GM18511 (cell line): ENCODE data around the gene C1orf115.
A peak's percentile ranks its signal among the peaks of the same experiment; 100 is the strongest.
"Not testable (repeated sequence)": the region's sequence is repeated elsewhere in the genome, so short reads cannot be mapped to it uniquely, and the experiment has no call there.

ENCODE experiments used
- ATAC-seq: cut with Tn5 transposase; IDR thresholded peaks from one replicate; pipeline ENCODE4 v1.9.1; 2021; ENCODE audit warnings: mild to moderate bottlenecking, moderate library complexity; ENCODE audit not compliant: unreplicated experiment

Gene C1orf115, protein sequence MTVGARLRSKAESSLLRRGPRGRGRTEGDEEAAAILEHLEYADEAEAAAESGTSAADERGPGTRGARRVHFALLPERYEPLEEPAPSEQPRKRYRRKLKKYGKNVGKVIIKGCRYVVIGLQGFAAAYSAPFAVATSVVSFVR

DNA sequence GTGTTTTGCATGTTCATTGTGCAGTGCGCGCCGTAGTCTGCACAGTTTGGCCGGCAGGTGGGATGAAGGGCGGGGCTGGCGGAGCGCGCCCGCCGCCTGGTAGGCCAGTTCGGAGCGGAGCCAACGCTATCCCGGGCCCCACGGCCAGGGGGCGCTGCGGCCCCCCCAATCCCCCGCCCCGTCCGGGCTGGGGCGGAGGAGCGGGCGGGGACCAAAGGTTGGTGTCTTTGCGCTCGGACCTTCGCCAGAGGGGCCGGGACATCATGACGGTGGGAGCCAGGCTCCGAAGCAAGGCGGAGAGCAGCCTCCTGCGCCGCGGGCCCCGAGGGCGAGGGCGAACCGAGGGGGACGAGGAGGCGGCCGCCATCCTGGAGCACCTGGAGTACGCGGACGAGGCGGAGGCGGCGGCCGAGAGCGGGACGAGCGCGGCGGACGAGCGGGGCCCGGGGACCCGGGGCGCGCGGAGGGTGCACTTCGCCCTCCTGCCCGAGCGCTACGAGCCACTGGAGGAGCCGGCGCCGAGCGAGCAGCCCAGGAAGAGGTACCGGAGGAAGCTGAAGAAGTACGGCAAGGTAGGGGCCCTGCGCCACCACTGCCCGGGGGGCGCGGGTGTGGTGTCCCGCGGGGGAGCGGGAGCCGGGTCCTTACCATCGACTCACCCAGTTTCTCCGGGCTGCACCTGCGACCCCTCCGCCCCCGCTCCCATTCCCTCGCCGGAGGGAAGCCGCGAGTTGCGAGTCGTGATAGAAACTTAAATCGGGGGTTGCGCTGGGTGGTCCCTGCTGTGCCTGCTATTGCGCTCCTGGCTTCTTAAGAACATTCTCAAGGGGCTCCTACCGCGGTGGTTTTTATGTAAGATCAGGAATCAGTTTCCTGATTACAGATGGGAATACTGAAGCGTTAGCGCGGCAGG lies at the start of gene C1orf115:
Gene C1orf115, plus strand, starts transcription at position 224 of the 913 bp plus-strand sequence. Its CDS starts 40 bp downstream, at position 264.
- ATAC-seq, result peak; percentile 95

DNA sequence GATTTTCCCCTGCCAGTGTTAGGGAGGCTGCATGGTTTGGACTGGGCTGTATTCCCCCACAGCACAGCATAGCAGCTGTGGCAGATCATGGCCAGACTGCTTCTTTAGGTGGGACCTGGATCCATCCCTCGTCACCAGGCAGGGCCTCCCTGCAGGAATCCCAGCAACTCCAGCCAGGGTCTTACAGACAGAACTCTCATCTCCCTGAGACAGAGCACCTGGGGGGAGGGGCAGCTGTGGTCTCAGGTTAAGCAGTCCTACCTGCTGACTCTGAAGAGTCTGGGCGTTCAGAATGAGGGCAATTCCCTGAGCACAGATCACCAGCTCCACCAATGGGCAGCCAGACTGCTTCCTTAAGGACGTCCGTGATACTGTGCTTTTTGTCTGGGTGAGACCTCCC lies 47.9 kb upstream of the C1orf115 start:
- ATAC-seq, result no peak

DNA sequence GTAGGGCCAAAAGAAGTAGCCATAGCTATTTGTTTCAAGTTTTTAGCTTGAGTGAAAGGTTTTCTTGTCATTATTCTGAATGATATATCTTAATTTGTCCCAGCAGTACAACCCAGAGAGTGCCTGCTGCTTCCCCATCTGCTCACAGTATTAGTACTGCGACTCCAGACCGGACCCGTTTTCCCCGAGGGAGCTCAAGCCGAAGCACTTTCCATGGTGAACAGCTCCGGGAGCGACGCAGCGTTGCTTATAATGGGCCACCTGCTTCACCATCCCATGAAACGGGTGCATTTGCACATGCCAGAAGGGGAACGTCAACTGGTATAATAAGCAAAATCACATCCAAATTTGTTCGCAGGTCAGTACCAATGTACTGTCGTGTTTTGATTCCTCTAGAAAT lies 37.2 kb upstream of the C1orf115 start:
- no peak for ATAC-seq

GRCh38 chr1:220655509-220655908 lies 34.7 kb upstream of the C1orf115 start:
- peak; percentile 96 for ATAC-seq

- ATAC-seq, result peak; percentile 35
These were observed 34.0 kb upstream of the C1orf115 start for GRCh38 chr1:220655961-220656740.

- no peak for ATAC-seq
These were observed 23.8 kb upstream of the C1orf115 start for GRCh38 chr1:220666349-220666748.

DNA sequence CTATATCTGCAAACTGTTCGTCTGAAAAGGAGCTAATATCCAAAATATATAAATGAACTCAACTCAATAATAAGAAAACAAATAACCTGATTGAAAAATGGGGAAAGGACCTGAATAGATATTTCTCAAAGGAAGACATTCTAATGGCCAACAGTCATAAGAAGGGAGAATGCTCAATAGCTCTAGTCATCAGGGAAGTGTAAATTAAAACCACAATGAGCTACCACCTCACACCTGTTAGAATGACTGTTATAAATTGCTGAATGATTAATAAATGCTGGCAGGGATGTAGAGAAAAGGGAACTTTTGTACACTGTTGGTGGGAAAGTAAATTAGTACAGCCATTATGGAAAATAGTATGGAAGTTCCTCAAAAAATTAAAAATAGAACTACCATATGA lies 21.2 kb upstream of the C1orf115 start:
- ATAC-seq, result no peak

GRCh38 chr1:220670365-220670764 lies 19.8 kb upstream of the C1orf115 start:
- ATAC-seq, result no peak

GRCh38 chr1:220673921-220674320 lies 16.2 kb upstream of the C1orf115 start:
- ATAC-seq, result no peak

GRCh38 chr1:220677251-220677650 lies 12.9 kb upstream of the C1orf115 start:
- no peak for ATAC-seq

- peak; percentile 96 for ATAC-seq
These were observed 10.0 kb upstream of the C1orf115 start for GRCh38 chr1:220680085-220680687.

DNA sequence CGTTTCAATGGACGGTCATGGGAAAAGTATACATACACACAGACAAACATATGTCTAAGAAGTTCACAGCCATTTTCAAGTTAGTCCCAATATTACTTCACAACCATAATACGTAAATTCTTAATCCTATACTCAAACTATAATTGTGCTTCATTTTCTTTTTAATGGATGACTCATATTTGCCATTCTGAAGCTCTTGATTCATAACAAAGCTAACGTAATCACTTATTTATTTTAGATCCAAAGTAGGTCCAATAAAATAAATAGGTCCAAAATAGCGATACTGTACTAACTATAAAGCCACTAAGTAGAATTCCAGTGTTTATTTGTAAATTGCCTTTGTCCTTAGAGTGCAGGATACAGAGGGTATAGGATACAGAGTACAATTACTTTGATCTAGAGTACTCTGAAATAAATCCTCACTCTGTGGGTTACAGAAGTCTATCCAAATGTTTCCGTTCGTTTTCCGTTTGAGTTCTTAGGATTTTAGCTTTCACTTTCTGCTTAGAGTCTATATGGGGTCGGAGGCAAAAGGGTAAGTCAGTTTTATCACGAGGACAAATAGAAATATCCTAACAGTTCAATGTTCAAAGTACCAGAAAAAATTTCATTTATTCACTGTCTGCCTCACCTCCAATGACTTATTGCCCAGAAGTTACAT lies 8.8 kb upstream of the C1orf115 start:
- no peak for ATAC-seq

GRCh38 chr1:220682901-220683576 lies 7.1 kb upstream of the C1orf115 start:
- ATAC-seq, result no peak

GRCh38 chr1:220683716-220684115 lies 6.4 kb upstream of the C1orf115 start:
- not testable (repeated sequence) for ATAC-seq

- ATAC-seq, result no peak
These were observed 5.3 kb upstream of the C1orf115 start for GRCh38 chr1:220684890-220685289.

DNA sequence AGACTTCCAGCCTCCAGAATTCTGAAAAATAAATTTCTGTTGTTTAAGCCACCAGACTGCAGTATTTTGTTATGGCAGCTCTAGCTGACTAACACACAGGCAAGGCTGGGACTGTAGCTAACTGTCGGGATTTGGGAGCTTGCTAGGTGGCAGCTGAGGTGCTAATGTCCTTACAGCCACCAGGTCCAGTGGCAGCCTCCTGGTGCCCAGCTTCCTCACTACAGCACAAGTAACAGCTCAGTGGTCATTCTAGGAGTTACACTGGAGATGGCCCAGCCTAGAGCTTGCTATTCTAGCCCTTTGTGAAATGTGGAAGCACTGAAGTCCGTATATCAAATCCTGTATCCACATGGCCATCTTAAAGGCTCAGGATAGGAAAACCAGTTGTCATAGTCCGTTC lies 4.3 kb upstream of the C1orf115 start:
- no peak for ATAC-seq

DNA sequence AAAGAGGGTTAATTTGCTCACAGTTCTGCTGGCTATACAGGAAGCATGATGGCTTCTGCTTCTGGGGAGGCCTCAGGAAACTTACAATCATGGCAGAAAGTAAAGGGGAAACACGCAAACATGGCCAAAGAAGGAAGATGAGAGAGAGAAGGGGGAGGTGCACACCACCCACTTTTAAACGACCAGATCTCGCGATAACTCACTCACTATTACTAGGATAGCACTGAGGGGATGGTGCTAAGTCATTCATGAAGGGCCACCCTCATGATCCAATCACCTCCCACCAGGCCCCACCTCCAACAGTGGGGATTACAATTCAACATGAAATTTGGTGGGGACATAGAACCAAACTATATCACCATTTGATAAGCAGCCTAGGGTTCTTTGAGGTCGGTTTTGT lies 2.4 kb upstream of the C1orf115 start:
- no peak for ATAC-seq

DNA sequence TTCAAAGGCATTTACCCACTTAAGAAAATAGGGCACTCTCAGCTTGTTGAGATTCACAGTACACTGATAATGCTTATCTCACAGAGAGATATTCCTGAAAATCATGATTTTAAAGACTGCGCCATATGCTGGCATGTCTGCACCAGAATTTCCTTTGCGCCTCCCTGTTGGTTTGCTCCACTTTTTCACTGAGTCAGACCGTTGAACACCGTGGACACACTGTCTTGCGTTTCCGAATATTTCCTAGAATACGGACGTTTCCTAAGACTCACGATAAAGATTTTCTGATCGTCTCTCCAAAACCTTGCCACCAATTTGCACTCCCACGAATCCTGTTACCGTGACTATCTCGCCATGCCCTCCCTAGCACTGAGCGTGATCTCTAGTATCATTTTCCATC lies 497 bp upstream of the C1orf115 start:
- no peak for ATAC-seq

DNA sequence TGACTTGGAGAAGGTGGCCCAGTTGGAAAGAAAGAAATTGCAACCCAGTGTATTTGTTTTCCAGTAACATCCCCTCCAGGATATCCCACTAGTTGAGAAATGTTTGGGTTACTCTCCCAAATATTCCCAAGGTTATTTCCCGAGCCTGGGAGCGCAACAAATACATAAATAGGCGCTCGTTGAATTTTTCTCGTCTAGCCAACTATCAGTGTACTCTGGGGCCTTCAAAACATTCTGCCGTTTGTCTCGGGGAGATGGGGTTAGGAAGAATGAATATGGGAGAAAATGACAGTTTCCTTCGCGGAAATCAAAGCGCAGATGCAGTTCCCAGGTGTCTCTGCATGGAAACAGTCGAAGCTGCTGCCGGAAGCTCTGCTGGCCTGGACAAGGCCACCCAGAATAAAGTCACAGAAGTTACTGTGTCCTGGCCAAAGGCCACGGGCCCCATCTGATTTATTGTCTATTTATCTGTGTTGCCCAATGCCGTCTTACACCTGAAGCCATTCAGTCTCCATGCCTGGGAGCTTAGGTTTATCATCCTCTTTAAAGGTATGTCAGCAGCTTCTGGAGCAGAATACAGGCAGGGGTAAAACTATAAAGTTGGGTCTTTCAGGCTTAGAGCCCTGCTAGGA lies 1.0 kb downstream of the C1orf115 start:
- ATAC-seq, result no peak
